Activated CD4-positive, alpha-beta T cell treated with anti-CD3 and anti-CD28 coated beads for 48 hours (primary cell): ENCODE results near the gene BCL10.
"Not testable (repeated sequence)": the region's sequence is repeated elsewhere in the genome, so short reads cannot be mapped to it uniquely, and the experiment has no call there.

ENCODE experiments used
- DNase-seq: peaks from one replicate; pipeline ENCODE4 v3.0.0-alpha.2; 2020

Gene BCL10

DNA sequence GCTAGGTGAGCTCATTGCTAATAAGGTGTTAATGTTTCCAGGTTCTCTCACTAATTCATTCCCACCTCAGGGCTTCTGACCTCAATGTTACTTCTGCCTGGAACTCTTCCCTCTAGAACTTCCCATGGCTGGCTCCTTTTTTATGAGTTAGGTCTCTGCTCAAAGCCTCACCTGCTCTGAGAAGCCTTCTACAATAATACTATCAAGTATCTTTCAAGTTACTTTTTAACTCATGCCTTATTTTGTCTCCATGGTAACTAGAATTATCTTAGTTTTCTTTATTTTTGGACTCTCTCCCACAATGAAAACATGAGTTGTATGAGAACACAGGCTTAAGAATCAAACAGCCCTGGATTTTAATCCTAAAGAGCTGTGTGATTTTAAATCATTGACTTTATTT lies 13.4 kb downstream of the BCL10 start:
- no peak for DNase-seq

DNA sequence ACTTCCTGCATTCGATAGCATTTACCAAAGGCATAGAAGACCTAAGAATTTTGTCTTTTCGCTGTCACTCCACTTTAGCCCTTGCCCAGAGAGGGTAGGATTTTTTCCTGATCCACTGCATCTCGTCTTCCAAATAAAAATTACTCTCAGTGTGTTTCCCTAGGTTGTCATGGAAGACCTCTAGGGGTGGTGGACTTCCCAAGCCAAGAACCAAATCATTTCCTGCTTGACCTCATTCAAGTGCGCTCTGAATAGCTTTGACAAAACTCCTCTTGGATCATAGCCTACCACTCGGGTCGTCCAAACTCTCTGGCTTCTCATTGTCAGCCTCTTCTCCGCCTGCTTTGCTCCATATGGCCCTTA lies 16.5 kb downstream of the BCL10 start:
- no peak for DNase-seq

DNA sequence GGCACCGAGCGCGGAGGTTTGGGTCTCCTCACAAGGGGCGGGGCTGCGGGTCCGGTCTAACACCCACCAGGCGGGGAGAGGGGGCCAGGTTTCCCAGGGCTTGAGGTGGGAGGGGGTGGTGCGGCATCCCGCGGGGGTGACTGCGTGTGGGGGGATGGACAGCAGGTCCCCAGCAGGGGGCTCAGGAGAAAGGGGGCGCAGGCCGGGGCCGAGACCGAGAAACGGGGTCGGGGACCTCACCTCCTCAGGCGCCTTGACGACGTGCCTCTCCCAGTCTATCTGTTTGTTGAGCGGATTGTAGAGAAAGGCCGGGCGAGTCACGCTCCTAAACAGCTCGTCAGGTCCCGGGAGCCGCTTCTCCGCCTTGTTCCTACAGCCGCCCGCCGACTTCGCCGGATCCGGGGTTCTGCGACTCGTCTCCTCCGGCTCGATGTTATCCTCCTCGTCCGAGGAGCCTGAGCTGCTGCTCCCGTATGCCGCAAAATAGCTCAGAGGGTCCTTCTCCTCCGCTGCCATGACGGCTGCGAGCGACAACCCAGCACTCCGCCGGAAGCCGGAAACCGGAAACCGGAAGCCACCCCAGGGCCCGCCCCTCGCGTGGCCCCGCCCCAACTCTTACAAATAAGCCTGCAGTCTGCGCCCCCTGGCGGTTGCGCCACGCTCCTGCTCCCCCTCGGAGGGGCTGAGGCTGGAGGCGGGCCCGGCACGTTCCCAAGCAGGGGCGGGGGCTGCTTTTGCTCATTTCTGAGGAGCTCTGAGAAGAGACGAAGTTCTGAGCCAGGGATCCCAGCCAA lies 17.1 kb downstream of the BCL10 start, which contains the start of gene C1orf52:
Gene C1orf52 (minus strand): TSS at position 545 of the 794 bp plus-strand sequence. CDS start 29 bp downstream, at position 516.
- DNase-seq: peak; percentile 99

DNA sequence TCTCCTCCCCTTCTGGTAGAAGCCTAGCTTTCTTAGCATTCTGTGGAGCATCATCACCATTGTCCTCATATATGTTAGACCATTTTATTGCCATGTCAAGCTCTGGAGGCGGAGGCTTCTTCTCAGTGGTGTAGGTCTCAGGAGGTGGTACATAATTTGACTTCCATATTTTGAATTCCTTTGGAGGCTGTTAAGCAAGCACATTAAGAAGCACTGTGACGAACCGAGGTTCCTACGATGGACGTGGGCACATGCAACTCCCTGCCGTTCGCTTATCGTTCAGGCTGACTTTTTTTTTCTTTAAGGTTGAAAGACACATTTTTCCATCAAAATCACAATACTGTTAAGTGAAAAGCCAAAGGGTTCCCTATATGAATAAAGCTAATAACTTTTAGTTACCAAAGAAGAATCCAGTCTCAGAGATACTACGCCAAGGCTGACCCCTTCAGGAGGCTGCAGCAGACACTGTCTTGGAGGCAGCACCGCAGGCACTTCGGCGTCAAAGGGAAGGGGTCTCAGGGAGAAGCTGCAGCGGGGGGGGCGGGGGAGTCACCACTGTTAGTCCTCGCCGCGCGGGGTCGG lies 17.8 kb downstream of the BCL10 start:
- no peak for DNase-seq

DNA sequence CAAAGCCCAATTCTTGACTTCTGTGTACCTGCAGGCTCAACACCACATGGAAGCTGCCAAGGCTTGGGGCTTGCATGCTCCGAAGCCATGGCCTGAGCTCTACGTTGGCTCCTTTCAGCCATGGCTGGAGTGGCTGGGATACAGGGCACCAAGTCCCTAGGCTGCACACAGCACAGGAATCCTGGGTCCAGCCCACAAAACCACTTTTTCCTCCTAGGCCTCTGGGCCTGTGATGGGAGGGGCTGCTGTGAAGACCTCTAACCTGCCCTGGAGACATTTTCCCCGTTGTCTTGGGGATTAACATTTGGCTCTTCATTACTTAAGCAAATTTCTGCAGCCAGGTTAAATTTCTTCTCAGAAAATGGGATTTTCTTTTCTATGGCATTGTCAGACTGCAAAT lies 27.4 kb downstream of the BCL10 start:
- DNase-seq: not testable (repeated sequence)

DNA sequence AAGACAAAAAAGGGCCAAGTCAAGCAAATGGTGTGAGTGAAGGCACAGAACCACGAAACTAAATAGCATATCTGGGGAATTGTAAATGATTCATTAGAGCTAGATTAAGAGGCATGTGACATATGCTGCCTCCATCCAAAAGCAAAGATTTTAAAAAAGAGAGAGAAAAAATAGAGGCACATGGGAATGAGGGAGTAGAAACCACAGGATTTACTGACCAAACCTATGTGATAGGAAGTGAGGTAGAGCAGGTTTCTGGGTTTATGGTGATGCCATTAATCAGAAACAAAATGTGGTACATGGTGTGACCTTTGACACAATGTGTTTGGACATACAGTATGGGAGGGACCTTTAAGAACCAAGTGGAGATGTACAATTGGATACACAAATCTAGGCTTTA lies 30.5 kb downstream of the BCL10 start:
- no peak for DNase-seq

DNA sequence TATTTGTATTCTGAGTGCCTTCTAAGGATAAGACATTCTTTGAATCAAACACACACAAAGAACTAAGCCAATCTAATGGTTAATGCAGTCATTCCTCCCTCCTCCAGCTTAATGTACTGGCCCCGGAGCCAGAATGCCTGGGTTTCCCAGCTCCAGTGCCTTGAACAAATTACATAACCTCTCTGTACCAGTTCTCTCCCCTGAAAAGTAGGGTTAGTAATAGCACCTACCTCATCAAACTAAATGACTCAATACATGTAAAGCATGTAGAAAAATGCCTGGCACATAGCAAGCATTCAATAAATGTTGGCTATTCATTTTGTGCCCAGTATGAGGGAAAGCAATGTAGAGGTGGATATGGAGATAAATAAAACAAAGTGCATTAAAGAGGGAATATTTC lies 31.0 kb downstream of the BCL10 start:
- no peak for DNase-seq

DNA sequence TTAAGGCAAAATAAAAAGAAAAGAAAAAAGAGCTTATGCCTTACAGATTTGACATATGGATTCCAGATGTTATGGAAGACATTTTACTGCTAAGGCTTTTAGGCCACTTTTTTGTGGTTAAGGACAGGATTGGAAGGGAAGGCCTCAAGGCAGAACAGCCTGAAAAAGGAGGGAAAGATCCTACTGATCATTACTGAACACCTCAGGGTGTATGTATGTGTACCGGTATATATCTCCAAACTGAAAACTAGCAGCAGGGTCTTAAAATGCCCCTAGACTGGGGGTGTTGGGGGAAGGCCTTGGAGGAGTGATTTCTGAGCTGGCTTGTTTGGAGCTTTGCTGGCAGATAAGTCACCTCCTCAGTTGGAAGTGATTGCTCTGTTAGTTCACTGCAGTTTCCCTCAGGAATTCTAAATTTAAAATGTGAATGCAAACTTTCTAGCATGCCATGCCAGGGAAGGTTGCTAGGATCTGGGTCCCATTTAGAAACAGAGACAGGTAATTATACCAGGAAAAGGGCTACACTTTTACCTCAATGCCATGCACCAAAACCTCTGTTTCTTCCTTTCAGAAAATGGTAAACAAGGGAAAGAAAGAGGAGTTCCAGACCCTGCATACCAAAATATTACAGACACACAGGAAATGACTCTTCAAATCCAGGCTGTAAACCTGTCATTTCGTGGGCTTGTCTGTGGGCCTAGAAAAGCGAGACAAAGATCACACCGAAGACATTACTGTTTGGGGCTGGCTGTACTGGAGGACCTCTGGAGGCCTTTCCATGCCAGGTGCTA lies 32.0 kb downstream of the BCL10 start:
- DNase-seq: no peak

DNA sequence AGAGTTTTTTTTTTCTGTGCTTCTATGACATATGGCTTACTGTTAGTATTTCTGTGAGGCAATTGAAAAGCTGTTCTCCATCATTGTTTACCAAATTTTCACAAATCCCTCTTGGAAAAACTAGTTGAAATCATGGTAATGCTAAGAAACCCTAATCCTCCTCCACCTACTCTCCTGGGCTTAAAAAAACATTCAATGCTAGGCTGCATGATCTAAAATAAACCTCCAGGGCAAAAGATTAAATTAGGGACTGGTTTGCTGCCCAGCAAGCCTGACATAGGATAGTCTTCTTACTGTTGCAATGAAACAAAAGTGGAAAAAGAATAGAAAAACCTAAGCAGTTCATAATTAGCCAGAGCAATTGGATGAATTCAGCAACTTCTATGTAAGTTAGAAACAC lies 33.1 kb downstream of the BCL10 start:
- DNase-seq: no peak

DNA sequence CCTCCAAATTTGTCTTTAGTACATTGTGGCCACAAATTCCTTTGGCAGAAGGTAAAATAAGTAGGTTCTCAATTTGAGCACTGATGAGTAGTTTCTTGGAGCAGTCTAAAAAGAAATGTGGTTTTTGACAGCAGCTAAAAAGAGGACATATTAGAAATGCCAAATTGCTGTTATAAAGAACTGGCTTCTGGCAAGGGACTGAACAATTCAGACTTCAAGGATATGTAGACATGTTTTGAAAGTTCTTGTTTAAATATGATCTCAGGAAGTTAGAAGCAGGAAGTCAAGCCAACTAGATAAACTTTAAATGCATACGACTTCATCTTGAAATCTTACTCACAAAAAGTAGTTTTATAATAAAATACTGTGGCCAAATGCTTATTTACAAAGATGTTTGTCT lies 35.8 kb downstream of the BCL10 start:
- no peak for DNase-seq

DNA sequence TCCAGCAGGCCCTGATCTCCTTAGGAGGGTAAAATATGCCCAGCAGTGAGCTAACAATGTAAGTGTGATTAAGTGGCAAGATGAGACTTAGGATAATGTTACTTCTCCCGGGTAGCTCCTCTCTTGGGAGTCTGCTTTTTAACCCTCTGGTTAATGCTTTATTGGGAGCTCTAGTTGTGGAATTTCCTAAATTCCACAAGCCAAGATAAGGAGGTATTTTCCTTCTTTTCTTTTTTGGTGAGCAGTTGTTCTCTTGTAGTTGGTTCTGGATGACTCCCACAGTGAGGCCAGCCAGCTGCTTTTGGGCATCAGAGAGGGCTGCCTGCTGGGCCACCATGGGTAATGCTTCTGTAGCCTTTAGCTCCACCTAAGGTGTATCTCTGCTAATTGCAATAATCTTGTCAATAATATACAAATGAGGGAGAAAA lies 36.2 kb downstream of the BCL10 start:
- peak; percentile 32 for DNase-seq

DNA sequence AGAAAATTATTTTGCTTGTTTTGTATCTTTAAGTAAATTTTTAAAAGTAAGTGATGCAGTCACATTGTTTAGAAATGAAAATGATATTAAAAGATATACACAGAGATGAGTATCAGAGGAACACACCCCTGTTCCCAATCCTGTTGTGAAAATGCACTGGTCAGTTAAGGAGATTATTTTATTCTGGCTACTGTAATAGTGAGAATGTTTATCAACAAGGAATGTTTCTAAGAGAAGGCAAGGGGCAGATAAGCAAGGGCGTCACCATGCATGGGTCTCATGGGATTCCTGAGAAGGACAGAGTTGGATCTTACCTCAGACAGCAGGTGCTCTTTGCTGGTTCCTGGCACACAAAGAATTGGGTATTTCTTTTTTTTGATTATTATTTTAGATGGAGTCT lies 38.8 kb downstream of the BCL10 start:
- DNase-seq: no peak

DNA sequence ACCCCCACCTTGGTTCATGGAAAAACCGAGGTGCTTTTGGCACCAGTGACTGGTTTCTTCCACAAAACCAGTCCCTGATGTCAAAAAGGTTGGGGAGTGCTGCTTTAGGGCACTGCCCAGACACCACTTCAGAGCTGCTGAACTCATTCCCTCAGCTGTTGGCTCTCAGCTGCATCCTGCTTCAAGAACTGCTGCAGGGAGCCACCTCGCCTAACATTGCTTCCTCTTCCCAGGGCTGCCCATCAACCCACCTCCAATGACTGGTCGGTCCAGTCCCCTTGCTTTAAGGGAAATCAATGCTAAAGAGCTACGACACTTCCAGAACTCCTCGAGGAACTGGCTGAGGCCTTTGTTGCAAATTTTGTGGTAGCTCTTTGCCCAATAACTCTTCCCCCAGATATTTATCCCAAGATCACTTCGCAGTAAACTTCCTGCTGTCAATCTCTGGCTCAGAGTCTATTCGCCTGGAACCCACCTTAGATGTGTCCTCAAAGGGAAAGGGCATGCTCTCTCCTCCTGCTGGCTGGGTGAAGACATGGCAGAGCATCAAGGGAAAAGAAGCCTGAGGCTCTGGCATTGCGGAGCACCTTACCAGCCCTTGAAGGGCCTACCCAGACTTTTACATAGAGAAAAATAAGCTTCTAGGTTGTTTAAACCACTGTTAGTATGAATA lies 46.0 kb downstream of the BCL10 start:
- peak; percentile 6 for DNase-seq

DNA sequence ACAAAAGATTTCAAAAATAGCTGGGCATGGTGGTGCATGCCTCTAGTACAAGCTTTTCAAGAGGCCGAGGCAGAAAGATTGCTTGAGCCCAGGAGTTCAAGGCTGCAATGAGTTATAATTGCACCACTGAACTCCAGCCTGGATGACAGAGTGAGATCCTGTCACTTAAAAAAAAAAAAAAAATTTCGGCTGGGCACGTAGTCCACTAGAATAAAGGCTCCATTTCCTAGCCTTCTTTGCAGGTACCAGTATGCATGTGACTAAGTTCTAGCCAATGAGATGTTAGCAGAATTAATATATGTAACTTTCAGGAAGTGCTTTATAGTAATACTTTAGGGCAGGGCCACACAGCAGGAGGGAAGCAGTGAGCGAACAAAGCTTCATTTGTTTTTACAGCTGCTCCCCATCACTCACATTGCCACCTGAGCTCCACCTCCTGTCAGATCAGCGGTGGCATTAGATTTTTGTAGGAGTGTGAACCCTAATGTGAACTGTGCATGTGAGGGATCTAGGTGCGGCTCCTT lies 46.8 kb downstream of the BCL10 start:
- DNase-seq: no peak

DNA sequence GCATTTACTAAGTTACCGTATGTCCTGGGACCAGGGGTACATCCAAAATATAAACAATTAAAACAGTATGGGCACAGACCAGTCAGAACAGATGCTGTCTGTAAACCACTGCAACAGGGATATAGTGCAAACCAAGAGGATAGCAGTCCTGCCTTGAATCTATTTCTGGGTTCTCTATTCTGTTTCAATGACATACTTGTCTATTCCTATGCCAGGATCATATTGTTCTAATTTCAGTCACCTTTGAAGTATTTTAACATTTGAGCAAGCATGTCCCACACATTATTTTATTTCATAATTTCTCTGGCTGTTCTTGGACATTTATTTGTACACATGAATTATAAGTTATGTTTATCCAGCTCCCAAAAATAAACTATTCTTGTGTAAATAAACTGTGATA lies 47.5 kb downstream of the BCL10 start:
- no peak for DNase-seq

DNA sequence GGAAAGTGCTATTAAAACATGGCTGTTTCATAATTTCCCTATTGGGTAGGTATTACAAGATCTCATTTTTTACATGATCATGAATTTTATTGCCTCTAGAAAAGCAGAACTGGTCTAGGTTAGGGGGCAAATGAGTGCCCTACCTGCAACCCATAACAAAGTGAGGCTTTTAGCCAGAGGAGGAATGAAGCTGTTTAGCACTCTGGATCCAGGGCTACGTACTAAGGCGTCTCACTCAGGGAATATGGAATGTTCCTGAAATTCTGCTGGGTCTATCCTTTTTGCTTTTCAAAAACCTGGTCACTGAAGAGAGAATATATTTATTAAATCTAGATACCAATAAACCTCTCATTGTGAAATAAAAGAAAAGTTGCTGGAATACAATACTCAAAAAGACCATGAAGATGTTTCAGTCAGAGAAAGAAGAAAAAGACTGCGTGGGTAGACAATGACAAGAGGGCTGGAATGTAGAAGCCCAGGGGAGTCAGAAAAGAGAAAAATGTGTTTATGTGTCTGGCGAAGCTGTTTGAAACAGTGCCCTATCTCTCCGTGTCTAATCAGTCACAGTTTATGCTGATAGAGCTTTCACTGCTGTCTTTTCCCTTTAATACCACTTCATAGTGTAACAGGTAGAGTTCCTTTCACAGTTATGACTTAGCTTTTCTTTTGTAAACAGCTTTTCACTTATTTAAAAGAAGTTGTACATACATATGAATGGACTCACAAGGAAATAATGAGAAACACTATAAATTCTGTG lies 50.6 kb downstream of the BCL10 start:
- DNase-seq: no peak

DNA sequence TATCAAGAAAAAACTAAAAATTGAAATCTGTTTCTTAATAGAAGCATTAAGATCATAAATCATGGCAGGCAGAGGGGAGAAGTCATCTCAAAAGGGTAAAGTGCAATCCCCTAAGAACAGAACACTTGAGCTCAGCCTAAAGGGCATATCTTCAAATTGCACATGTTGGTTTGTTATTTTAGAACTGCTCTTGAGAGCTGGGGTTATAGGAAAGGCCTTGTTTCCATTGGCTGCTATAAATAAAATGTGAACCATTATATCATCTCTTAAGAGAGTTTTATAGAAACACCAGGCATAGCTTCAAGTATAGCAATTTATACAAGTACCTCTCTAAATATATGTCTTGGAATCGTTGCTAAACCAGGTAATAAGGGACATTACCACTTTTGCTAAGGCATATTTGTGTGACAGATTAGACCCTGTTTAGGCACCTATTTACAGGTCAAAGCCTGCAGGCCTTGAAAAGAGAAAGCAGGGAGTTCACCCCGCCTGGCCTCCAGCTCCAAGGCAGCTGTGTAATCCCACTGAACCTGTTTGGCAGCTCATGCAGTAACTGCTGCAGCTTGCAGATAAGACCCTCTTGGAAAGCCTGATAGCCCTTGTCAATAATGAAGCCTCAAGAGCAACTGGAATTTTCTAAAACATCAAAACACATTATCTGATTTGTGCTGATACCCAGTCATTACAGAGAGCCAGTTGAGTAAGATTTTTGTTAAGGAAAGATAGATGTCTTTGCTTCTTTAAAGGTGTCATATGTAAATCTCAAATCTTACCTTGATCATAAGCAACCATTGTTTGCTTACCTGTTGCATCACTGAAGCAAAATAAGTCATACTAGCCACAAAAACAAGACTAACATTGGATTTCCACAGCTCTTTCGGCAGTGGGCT lies 51.5 kb downstream of the BCL10 start:
- no peak for DNase-seq

DNA sequence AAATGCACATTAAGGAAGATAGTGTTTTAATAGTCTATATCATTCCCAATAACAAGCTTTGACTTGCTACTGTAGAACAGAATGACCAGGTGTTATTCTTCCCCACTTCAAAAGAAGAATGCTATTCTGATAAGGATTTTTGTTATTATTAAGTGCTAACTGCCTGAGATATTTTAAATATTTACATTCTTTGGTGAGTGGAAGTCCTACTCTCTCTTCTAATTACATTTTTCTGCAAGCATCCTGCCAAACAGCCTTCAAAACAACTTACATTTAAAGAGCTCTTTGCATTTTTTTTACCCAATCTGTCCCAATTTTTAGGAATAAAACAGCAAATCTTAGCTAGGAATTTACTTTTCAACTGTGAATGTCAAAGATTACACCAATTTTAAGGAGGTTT lies 52.1 kb downstream of the BCL10 start:
- DNase-seq: no peak

DNA sequence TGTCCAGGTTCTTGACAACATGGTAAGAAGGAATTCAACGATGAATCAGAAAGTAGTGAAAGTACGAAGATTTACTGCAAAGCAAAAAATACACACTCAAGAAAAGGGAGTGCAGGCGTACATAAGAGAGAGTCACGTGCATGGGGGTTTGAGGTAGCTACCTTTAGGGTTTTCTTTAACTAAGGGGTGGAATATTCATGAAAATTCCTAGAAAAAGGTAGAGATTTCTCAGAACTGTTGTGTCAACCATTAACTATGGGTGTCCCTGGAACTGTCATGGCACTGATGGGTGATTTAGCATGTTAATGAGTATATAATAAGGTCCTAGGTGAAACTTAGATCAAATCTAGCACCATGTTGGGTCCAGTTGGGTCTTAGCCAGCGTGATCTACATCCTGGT lies 53.1 kb downstream of the BCL10 start:
- no peak for DNase-seq

DNA sequence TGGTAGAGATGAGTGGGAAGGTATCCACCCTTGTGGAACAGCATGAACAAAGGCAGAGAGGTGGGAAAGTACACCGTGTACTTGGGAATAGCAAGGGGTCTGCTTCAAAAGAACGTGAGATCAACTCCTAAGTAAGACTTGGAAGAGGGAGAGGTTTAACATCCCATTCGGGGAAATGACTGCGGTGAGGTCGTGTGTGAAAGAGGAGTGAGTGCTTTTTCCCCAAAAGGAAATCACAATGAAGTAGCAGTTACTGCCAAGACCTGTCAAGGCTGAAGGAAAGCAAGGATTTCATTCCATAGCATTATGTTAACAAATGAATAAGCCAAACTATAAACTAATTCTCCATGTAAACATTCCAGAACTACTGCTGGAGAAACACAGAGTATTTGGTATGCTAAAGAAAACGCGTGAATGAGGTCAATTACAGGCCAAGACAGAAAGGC lies 55.7 kb downstream of the BCL10 start:
- no peak for DNase-seq
